Thoracic aorta (tissue), 2 donors: ENCODE measurements around the gene WDR18. TPM values are rescaled to one million over a fixed set of nuclear protein-coding genes. Genes with fewer than 3 reads are reported as not detected.
"Not testable (repeated sequence)": the region's sequence is repeated elsewhere in the genome, so short reads cannot be mapped to it uniquely, and the experiment has no call there.

Source experiments
- ATAC-seq: fragments of 150-250 bp; one replicate; pipeline ENCODE4 v1.8.0; 2017; ENCODE audit warnings: low read depth; ENCODE audit not compliant: insufficient number of reproducible peaks, low FRiP score
- DNase-seq: peaks from one replicate; pipeline ENCODE4 v3.0.0-alpha.2; 2020; ENCODE audit warnings: low spot score
- H3K27ac ChIP-seq, 2 donors: fragments of 200-600 bp; sonication (generic); 1 replicate in 1 of 2; 2 replicates in 1 of 2; pipeline ENCODE4 v1.5.1; 2016; ENCODE audit warnings: mild to moderate bottlenecking in 2 of 2, moderate library complexity in 2 of 2
- H3K27me3 ChIP-seq: fragments of 200-600 bp; sonication (generic); replicated peaks from 2 replicates; pipeline ENCODE4 v1.6.0; 2016; ENCODE audit warnings: mild to moderate bottlenecking; ENCODE audit not compliant: insufficient read depth
- H3K36me3 ChIP-seq: fragments of 200-600 bp; sonication (generic); one replicate; pipeline ENCODE4 v1.5.1; 2016
- H3K4me1 ChIP-seq, 2 donors: fragments of 200-600 bp; sonication (generic); 1 replicate in 1 of 2; 2 replicates in 1 of 2; pipeline versions ENCODE4 v1.5.1 to v1.6.0; 2016; ENCODE audit warnings: low read depth in 2 of 2, mild to moderate bottlenecking in 1 of 2; ENCODE audit not compliant: control insufficient read depth in 1 of 2
- H3K4me3 ChIP-seq: fragments of 200-600 bp; sonication (generic); 2 replicates; pipeline ENCODE4 v1.5.1; 2016; ENCODE audit warnings: mild to moderate bottlenecking
- H3K9me3 ChIP-seq: fragments of 200-600 bp; sonication (generic); 2 replicates; pipeline ENCODE4 v1.5.1; 2016
- total RNA-seq, 2 donors: library from RNA; depleted of rRNA; stranded (reverse); fragments of >200 nt; gene quantifications; one replicate each; pipeline versions ENCODE4 v1.1.0 to v1.2.3, GENCODE V29; 2016
- TF ChIP-seq, protein P1 (sequence below): fragments of 200-600 bp; sonication (generic); IDR thresholded peaks from one replicate; pipeline ENCODE4 v1.5.1; 2019; ENCODE audit warnings: antibody characterized with exemption

Gene WDR18
- total RNA-seq, 2 donors from 2014 or later: 6.8 to 27.6 TPM

DNA sequence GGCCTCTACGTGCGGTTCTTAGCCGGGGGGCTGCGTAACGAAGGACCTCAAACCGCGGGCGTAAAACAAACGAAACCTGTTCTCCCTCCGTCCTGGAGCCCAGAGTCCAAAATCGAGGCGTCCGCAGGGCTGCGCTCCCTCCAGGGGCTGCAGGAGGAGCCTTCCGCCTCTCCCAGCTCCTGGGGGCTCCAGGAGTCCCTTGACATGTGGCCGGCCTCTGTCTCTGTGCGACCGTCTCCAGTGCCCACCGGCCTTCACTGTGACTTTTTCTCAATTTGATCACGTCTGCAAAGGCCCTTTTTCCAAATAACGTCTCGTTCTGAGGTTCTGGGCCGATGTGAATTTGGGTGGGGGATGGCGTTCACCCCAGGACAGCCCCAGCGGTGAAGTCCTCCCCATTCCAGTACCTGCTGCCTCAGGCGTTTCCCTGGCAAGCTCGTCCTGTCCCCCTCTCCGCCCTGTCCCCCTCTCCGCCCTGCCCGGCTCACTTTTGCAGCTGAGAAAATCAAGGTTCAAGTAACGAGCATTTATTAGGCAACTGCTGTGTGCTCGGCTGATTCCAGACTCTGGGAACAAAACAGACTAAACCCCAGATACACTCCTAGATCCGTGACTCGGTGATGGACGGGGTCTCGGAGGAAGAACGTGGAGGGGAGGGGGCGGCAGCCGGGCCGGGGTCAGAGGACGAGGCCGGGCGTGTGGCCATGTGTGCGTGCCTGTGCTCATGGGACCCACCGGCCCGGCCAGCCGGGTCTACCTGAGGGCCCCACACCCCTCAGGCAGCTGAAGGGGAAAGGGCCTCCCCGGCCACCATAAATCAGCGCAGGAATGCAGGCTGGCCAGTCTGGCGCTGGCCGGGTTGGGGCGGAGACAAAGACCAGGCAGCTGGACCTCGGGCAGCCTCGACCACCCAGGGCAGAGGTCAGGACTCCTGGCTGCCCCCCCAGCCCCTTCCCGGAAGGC, 28.1 kb upstream of the WDR18 start:
- ATAC-seq (no peak), DNase-seq (no peak)
- H3K27me3 ChIP-seq: no peaks in the 10 kb centered on the region
- H3K27ac ChIP-seq: no peak overlapping the region
- no peak overlapping the region for H3K4me3 ChIP-seq
- peaks cover 0 to 6% of the 10 kb centered on the region in 2 donors for H3K4me1 ChIP-seq
- TF ChIP-seq, protein P1, sequence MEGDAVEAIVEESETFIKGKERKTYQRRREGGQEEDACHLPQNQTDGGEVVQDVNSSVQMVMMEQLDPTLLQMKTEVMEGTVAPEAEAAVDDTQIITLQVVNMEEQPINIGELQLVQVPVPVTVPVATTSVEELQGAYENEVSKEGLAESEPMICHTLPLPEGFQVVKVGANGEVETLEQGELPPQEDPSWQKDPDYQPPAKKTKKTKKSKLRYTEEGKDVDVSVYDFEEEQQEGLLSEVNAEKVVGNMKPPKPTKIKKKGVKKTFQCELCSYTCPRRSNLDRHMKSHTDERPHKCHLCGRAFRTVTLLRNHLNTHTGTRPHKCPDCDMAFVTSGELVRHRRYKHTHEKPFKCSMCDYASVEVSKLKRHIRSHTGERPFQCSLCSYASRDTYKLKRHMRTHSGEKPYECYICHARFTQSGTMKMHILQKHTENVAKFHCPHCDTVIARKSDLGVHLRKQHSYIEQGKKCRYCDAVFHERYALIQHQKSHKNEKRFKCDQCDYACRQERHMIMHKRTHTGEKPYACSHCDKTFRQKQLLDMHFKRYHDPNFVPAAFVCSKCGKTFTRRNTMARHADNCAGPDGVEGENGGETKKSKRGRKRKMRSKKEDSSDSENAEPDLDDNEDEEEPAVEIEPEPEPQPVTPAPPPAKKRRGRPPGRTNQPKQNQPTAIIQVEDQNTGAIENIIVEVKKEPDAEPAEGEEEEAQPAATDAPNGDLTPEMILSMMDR: no peak
- H3K9me3 ChIP-seq: no peaks in the 10 kb centered on the region
- H3K36me3 ChIP-seq: no peaks in the 10 kb centered on the region

DNA sequence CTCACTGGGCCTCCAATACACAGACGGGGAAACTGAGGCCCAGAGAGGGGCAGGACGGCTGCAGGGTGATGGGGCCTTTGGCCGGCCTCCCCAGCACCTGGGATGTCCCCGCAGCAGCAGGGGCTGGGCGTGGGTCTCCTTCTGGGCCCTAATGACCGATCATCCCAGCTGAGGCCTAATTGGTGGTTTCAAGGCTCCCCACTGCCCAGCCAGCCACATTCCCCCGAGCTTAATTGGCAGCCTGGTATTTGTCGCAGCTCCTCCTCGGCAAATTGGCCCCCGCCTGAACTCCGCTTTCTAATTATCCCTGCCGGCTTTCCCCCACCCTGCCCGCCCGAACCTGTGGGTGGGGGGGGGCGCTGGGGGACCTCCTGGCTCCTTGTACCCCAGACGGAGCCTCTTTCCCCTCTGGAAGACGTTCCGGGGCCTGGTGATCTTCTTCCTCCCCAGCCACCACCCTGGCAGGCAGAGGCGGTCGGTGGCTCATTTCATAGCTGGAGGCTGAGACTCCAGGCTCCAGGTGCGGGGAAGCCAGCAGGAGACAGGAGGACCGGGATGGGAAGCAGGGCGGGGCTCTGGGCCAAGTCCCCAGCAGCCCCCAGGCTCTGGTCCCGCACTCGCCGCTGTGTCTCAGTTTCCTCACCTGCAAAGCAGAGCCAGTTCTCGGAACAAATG, 27.2 kb upstream of the WDR18 start:
- DNase-seq: no peak
- Histone ChIP-seq H3K27ac (no peak overlapping the region), H3K4me3 (no peak overlapping the region), H3K27me3 (no peaks in the 10 kb centered on the region), H3K4me1 (peaks cover 0 to 6% of the 10 kb centered on the region in 2 donors), H3K9me3 (no peaks in the 10 kb centered on the region), H3K36me3 (no peaks in the 10 kb centered on the region)
- TF ChIP-seq, protein P1: no peak
- no peak for ATAC-seq

DNA sequence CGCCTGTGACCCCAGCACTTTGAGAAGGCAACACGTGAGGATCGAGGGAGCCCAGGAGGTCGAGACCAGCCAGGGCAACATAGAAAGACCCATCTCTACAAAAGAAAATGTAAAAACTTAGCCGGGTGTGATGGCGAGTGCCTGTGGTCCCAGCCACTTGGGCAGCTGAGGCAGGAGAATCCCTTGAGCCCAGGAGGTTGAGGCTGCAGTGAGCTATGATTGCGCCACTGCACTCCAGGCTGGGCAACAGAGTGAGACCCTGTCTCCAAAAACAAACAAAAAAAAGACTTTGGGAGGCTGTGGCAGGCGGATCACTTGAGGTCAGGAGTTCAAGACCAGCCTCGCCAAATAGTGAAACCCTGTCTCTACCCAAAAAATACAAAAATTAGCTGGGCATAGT, 26.6 kb upstream of the WDR18 start:
- H3K9me3 ChIP-seq, H3K4me3 ChIP-seq, H3K36me3 ChIP-seq, H3K27me3 ChIP-seq, ATAC-seq, H3K4me1 ChIP-seq, H3K27ac ChIP-seq, DNase-seq: not testable (repeated sequence)

DNA sequence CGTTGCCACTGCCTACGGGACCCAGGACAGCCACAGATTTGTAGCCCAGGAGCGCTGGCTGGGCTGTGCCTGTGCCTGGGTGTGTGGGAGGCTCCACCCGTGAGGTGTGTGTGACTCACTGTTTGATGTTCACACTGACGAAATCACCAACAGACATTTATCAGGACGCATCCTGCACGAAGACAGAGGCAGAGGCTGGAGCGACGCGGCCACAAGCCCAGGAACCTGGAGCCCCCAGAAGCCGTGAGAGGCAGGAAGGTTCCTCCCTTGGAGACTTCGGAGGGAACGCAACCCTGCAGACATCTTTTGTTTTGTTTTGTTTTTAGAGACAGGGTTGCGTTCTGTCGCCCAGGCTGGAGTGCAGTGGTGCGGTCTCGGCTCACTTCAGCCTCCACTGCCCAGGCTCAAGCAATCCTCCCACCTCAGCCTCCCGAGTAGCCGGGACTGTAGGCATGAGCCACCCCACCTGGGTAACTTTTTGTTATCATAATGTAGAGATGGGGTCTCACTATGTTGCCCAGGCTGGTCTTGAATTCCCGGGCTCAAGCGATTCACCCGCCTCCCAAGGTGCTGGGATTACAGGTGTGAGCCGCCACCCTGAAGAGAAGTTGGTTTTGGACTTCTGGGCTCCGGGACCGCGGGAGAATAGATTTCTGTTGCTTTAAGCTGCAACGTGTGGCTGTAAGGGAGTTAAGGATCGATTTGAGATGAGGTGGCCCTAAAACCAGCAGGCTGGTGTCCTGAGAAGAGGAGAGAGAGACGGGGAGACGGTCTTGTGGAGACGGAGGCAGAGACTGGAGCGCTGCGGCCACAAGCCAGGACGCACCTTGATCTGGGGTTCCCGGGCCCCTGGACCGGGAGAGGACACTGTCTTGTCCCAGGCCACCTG, 24.9 kb upstream of the WDR18 start:
- no peak for DNase-seq
- H3K36me3 ChIP-seq: no peaks in the 10 kb centered on the region
- H3K4me3 ChIP-seq: no peak overlapping the region
- no peak overlapping the region for H3K27ac ChIP-seq
- no peaks in the 10 kb centered on the region for H3K9me3 ChIP-seq
- no peaks in the 10 kb centered on the region for H3K4me1 ChIP-seq
- TF ChIP-seq, protein P1: no peak
- no peaks in the 10 kb centered on the region for H3K27me3 ChIP-seq
- no peak for ATAC-seq

DNA sequence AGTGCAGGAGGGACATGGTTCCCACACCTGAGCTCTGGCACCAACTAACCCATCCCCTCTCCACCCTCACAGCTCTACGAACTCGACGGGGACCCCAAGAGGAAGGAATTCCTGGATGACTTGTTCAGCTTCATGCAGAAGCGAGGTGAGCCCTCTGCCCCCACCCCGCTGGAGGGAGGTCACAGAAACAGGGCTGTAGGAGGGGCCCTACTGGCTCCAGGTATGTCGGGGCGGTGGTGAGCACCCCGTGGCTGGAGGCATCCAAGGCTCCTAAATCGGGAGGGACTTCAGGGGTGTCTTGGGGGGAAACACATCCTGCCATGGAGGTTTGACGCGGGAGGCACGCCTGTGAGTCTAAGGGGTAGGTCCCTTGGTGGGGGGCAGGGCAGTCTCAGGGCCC, 24.1 kb upstream of the WDR18 start:
- Histone ChIP-seq H3K4me3 (no peak overlapping the region), H3K36me3 (no peaks in the 10 kb centered on the region), H3K27ac (no peak overlapping the region), H3K9me3 (no peaks in the 10 kb centered on the region), H3K4me1 (no peaks in the 10 kb centered on the region), H3K27me3 (no peaks in the 10 kb centered on the region)
- ATAC-seq: no peak
- DNase-seq: no peak
- TF ChIP-seq, protein P1: no peak
